ENCODE measurements around the gene TTC9B.

DNA sequence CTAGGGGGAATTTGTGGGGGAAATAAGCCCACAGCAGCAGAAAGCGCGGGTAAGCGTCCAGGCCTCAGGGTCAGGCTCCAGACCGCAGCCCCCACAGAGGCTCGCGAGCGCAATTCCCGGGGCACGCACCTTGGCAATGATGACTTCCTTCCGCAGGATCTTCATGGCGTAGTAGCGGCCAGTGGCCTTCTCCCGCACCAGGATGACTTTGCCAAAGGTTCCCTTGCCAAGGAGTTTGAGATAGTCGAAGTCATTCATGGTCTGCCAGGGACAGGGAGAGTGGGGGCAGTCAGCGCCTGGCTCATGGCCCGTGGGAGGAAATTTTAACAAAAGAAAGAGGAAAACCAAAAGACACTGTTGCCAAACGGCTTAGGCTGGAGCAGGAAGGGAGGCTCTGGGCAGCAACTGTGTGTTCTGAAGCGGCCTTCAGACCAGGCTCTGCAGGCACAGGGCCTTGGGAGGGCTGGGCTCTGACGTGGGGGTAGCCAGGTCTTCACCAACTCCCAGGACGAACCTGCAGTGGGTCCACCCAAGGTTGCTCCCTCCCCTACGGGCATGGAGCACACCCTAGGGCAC is 23.7 kb upstream of the TTC9B start:
- TF ChIP-seq, protein P1, sequence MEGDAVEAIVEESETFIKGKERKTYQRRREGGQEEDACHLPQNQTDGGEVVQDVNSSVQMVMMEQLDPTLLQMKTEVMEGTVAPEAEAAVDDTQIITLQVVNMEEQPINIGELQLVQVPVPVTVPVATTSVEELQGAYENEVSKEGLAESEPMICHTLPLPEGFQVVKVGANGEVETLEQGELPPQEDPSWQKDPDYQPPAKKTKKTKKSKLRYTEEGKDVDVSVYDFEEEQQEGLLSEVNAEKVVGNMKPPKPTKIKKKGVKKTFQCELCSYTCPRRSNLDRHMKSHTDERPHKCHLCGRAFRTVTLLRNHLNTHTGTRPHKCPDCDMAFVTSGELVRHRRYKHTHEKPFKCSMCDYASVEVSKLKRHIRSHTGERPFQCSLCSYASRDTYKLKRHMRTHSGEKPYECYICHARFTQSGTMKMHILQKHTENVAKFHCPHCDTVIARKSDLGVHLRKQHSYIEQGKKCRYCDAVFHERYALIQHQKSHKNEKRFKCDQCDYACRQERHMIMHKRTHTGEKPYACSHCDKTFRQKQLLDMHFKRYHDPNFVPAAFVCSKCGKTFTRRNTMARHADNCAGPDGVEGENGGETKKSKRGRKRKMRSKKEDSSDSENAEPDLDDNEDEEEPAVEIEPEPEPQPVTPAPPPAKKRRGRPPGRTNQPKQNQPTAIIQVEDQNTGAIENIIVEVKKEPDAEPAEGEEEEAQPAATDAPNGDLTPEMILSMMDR (IDR thresholded peaks at IDR 0.05; ENCODE audit: borderline replicate concordance, extremely low read depth, low read length, poor library complexity, severe bottlenecking): no peak
- TF ChIP-seq EZH2 (IDR thresholded peaks at IDR 0.05; ENCODE audit: borderline replicate concordance, low read depth, low read length, severe bottlenecking): no peak

Data from DND-41 (cell line).